Smooth muscle cell of trachea (primary cell): Measurements from ENCODE around the gene PLAC9. TPM values are rescaled to one million over a fixed set of nuclear protein-coding genes. Genes with fewer than 3 reads are reported as not detected.

Experiments
- total RNA-seq: library from RNA; depleted of rRNA; stranded (reverse); fragments of >200 nt; gene quantifications from 2 replicates; pipeline ENCODE4 v1.2.1, GENCODE V29; 2014

PLAC9 gene
- total RNA-seq, result 15.5 and 28.7 TPM in 2 replicates

GRCh38 chr10:80132299-80133139 is at the start of gene PLAC9:
Gene PLAC9 (plus strand): TSS chr10:80132730. CDS start chr10:80132763, 33 bp downstream.

Other genes with a start within 250 kb of the PLAC9 start
- gene SFTPD, start 183.6 kb upstream of the PLAC9 start, total RNA-seq, result not detected in 2 replicates
- 6.4 and 10.8 TPM in 2 replicates for gene TMEM254, start 54.1 kb upstream of the PLAC9 start, total RNA-seq
- 183 and 240 TPM in 2 replicates for gene ANXA11, start 72.8 kb downstream of the PLAC9 start, total RNA-seq
- gene MAT1A, start 156.9 kb downstream of the PLAC9 start, total RNA-seq, result under 0.01 TPM in 1 of 2 replicates, not detected in the other
- gene DYDC1, start 224.0 kb downstream of the PLAC9 start, total RNA-seq, result not detected in 2 replicates
- gene DYDC2, start 224.1 kb downstream of the PLAC9 start, total RNA-seq, result not detected in 2 replicates